Measurements from ENCODE around the gene ILKAP.

DNA sequence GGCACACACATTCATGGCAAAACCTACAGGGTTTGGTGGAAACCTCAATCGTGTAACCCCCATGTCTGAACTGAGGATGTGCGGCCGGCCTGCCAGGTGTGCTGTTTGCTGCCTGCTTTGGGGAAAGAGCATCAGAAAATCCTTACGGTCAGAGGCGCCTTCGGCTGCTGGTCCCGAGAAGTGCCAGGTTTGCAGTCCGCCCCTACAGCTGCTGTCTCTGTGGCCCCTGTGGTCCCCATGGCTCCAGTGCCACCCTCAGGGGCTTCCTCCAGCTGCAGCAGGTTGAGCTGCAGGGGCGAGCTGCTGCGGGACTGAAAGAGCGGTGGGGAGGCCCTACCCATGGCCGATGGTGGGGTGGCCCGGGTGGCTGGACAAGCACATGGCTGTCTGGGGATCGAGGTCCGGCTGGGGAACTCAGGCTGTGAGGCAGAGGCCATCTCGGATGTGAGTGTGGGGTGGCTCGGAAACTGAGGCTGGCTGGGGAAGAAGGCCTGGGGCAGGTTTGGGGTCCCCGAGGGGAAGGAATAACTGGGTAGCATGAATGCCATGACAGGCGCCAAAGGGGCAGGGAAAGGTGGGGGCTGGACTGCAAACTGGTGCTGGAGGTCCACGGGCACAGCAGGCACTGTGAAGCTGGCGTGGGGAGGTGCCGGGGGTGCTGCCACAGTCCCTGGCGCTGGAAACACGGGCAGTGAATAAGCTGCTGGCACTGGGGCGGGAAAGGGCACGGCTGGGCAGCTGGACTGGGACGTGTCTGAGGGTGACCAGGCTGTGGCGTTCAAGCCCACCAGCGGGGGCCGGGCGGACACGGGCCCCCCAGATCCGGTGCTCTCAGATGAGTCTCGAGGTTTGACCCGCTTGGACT, 49.5 kb upstream of the ILKAP start:
- TF ChIP-seq, protein P1, sequence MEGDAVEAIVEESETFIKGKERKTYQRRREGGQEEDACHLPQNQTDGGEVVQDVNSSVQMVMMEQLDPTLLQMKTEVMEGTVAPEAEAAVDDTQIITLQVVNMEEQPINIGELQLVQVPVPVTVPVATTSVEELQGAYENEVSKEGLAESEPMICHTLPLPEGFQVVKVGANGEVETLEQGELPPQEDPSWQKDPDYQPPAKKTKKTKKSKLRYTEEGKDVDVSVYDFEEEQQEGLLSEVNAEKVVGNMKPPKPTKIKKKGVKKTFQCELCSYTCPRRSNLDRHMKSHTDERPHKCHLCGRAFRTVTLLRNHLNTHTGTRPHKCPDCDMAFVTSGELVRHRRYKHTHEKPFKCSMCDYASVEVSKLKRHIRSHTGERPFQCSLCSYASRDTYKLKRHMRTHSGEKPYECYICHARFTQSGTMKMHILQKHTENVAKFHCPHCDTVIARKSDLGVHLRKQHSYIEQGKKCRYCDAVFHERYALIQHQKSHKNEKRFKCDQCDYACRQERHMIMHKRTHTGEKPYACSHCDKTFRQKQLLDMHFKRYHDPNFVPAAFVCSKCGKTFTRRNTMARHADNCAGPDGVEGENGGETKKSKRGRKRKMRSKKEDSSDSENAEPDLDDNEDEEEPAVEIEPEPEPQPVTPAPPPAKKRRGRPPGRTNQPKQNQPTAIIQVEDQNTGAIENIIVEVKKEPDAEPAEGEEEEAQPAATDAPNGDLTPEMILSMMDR (IDR thresholded peaks at IDR 0.05; ENCODE audit: borderline replicate concordance, extremely low read depth, low read length, poor library complexity, severe bottlenecking): no peak
- no peak for TF ChIP-seq EZH2 (IDR thresholded peaks at IDR 0.05; ENCODE audit: borderline replicate concordance, low read depth, low read length, severe bottlenecking)

Measured in DND-41 (cell line).